ENCODE data around the gene INHBE. TPM values are rescaled to one million over a fixed set of nuclear protein-coding genes. Genes with fewer than 3 reads are reported as not detected.
A peak's percentile ranks its signal among the peaks of the same experiment; 100 is the strongest.

The INHBE gene
- total RNA-seq, 2 experiments from 2014 or later: 0.81 to 1.0 TPM

DNA sequence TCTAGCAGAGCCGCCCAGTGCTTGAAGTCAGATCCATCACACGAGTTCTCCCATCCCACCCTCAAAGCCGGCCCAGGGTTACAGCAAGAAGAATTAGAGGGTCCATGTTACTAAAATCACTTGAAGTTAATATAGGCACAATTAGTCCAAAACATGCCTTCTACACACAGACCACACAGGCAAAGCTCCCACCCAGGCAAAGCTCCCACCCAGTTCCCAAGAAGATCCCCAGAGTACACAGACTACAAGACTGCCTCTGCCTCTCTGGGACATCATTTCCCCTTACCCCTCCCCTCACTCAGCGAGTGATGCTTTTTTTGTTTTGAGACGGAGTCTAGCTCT lies 7.8 kb downstream of the INHBE start:
- H3K36me3 Mint-ChIP-seq (ENCODE audit: low read depth): peaks cover 2% of the 10 kb centered on the region
- H3K27me3 Mint-ChIP-seq (ENCODE audit: low read depth): peaks cover 9% of the 10 kb centered on the region
- CTCF ChIA-PET: interaction anchor here (0.7 to 9.9 kb wide), 11 partner anchors 9 to 220 kb away, joined by 3 to 207 read pairs (median 6); partner anchors contain the start of genes ARHGAP9 and INHBC
- H3K4me3 Mint-ChIP-seq: no peak overlapping the region
- no peak for DNase-seq
- intact Hi-C loops (cut with micrococcal nuclease): loop anchor here (1.0 kb wide), 3 partner anchors 13 to 220 kb away; no protein-coding TSS in a partner anchor
- peaks cover 43% of the 10 kb centered on the region for H3K4me1 Mint-ChIP-seq (ENCODE audit: low read depth)
- H3K9me3 Mint-ChIP-seq: no peaks in the 10 kb centered on the region
- no peak overlapping the region for H3K27ac Mint-ChIP-seq

DNA sequence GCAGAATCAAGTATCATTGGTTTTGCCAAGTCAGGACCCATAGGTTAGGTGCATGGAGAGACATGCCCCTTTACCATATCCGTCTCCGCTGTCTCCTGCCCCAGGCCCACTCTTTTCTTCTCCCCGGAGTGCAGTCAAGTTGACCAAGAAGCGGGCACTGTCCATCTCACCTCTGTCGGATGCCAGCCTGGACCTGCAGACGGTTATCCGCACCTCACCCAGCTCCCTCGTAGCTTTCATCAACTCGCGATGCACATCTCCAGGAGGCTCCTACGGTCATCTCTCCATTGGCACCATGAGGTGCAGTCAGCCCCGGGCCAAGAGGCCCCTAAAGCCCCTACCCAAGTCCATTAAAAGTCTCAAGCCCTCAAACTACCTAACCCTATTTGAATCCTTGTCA lies 9.5 kb downstream of the INHBE start:
- DNase-seq: no peak
- Mint-ChIP-seq H3K27me3 (ENCODE audit: low read depth) (peaks cover 9% of the 10 kb centered on the region), H3K4me3 (no peak overlapping the region), H3K36me3 (ENCODE audit: low read depth) (peaks cover 2% of the 10 kb centered on the region), H3K9me3 (no peaks in the 10 kb centered on the region), H3K4me1 (ENCODE audit: low read depth) (peaks cover 34% of the 10 kb centered on the region), H3K27ac (no peak overlapping the region)
- CTCF ChIA-PET: interaction anchor here (0.6 to 9.9 kb wide), 5 partner anchors 9 to 200 kb away, joined by 3 to 207 read pairs (median 11); partner anchors contain the start of genes ARHGAP9 and INHBE
- intact Hi-C loops (cut with micrococcal nuclease): no loop called here

DNA sequence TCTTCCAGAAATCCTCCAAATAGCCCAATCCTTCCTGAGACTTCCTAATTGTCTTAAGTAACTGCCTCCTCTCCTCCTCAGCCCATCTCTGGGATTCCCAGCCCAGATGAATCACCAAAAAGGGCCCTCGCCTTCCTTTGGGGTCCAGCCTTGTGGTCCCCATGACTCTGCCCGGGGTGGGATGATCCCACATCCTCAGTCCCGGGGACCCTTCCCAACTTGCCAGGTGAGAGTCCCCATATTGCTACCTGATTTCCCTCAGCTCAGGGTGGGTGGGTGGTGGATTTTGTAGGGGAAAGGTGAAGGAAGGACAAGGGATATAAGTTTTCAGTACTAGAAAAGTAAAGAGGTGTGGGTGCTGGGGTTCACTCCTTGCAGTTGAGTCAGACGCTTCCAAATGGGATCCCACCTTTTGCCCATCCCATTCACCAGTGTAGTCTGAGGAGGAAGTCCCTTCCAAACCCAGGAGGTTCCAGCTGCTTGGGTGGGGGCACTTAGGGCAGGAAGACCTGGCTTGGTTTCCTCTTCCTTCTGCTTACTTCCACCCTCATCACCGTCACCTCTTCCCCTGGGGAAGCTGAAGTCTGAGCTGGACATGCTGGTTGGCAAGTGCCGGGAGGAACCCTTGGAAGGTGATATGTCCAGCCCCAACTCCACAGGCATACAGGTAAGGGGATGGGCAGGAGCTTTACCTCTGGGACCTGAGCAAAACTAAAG lies 10.1 kb downstream of the INHBE start:
- H3K4me1 Mint-ChIP-seq (ENCODE audit: low read depth): peaks cover 33% of the 10 kb centered on the region
- peaks cover 2% of the 10 kb centered on the region for H3K36me3 Mint-ChIP-seq (ENCODE audit: low read depth)
- no peak for DNase-seq
- intact Hi-C loops (cut with micrococcal nuclease): no loop called here
- H3K4me3 Mint-ChIP-seq: no peak overlapping the region
- H3K9me3 Mint-ChIP-seq: no peaks in the 10 kb centered on the region
- H3K27ac Mint-ChIP-seq: no peak overlapping the region
- peaks cover 8% of the 10 kb centered on the region for H3K27me3 Mint-ChIP-seq (ENCODE audit: low read depth)
- CTCF ChIA-PET: interaction anchor here (0.6 to 9.9 kb wide), 5 partner anchors 10 to 200 kb away, joined by 3 to 207 read pairs (median 7); partner anchors contain the start of genes ARHGAP9 and INHBE

DNA sequence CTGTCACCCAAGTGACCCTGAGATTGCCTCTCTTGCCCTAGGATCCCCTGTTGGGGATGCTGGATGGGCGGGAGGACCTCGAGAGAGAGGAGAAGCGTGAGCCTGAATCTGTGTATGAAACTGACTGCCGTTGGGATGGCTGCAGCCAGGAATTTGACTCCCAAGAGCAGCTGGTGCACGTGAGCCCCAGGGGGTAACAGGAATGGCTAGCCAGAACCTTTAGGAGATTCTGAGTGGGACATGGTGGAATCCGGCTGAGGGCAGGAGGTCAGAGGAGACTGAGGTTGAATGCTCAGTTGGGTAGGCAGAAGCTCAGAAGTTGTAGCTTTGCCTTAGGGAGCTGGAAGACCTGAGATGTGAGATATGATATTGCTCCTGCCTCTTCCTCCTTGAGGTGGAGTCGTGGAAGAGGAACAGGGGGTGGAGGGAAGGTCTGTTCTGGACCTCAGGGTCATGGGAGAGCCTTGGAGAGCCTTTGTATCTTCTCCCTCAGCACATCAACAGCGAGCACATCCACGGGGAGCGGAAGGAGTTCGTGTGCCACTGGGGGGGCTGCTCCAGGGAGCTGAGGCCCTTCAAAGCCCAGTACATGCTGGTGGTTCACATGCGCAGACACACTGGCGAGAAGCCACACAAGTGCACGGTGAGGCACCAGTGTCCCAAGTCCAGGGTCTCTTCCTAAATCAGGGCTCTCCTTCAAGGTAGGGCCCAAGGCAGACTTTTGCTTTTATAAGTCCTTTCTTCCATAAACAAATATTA lies 10.8 kb downstream of the INHBE start:
- peaks cover 28% of the 10 kb centered on the region for H3K4me1 Mint-ChIP-seq (ENCODE audit: low read depth)
- H3K27me3 Mint-ChIP-seq (ENCODE audit: low read depth): peaks cover 5% of the 10 kb centered on the region
- no peak for DNase-seq
- H3K9me3 Mint-ChIP-seq: no peaks in the 10 kb centered on the region
- H3K27ac Mint-ChIP-seq: no peak overlapping the region
- H3K4me3 Mint-ChIP-seq: no peak overlapping the region
- intact Hi-C loops (cut with micrococcal nuclease): no loop called here
- CTCF ChIA-PET: interaction anchor here (1.3 to 9.9 kb wide), 4 partner anchors 10 to 252 kb away, joined by 3 to 207 read pairs (median 9); partner anchors contain the start of genes ARHGAP9 and INHBE
- H3K36me3 Mint-ChIP-seq (ENCODE audit: low read depth): peaks cover 2% of the 10 kb centered on the region

DNA sequence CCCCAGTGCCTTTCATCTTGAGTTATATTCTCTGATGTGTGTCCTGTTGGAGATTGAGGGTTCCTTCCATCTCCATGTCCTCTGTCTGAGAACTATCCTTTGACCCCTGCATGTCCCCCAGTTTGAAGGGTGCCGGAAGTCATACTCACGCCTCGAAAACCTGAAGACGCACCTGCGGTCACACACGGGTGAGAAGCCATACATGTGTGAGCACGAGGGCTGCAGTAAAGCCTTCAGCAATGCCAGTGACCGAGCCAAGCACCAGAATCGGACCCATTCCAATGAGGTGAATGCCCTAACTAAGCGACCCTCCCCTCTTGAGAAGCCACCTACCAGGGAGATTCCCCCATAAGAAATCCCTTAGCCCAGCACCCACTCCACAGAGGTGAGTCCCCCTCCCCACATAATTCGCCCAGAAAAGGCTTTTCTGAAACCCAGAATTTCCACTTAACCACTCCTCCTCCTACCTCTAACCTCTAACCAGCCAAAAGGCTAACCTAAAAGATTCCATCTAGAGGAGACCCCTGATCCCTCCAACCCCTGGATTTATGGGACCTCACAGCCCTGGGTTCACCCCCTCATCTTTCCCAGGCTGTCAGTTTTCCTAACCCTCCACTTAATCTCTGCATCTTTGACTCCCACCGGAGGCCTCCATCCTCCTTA lies 12.2 kb downstream of the INHBE start:
- H3K27ac Mint-ChIP-seq: no peak overlapping the region

DNA sequence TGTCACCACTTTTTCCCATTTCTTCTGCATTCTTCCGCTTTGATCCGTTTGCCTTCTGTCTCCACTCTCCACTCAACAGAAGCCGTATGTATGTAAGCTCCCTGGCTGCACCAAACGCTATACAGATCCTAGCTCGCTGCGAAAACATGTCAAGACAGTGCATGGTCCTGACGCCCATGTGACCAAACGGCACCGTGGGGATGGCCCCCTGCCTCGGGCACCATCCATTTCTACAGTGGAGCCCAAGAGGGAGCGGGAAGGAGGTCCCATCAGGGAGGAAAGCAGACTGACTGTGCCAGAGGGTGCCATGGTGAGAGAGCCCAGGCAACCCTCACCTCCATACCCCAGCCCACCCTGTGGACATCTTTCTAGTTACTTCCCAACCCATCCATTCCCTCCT lies 12.8 kb downstream of the INHBE start:
- H3K27ac Mint-ChIP-seq: no peak overlapping the region

More for the DNA sequence above, 12.2 kb downstream of the INHBE start:
- intact Hi-C loops (cut with micrococcal nuclease): no loop called here
- Mint-ChIP-seq H3K36me3 (ENCODE audit: low read depth) (peaks cover 2% of the 10 kb centered on the region), H3K4me1 (ENCODE audit: low read depth) (peaks cover 28% of the 10 kb centered on the region), H3K9me3 (no peaks in the 10 kb centered on the region), H3K4me3 (no peak overlapping the region), H3K27me3 (ENCODE audit: low read depth) (no peaks in the 10 kb centered on the region)
- CTCF ChIA-PET: interaction anchor here (0.6 to 9.9 kb wide), 2 partner anchors 11 to 168 kb away, joined by 5 to 207 read pairs; partner anchors contain the start of gene ARHGAP9
- no peak for DNase-seq

DNA sequence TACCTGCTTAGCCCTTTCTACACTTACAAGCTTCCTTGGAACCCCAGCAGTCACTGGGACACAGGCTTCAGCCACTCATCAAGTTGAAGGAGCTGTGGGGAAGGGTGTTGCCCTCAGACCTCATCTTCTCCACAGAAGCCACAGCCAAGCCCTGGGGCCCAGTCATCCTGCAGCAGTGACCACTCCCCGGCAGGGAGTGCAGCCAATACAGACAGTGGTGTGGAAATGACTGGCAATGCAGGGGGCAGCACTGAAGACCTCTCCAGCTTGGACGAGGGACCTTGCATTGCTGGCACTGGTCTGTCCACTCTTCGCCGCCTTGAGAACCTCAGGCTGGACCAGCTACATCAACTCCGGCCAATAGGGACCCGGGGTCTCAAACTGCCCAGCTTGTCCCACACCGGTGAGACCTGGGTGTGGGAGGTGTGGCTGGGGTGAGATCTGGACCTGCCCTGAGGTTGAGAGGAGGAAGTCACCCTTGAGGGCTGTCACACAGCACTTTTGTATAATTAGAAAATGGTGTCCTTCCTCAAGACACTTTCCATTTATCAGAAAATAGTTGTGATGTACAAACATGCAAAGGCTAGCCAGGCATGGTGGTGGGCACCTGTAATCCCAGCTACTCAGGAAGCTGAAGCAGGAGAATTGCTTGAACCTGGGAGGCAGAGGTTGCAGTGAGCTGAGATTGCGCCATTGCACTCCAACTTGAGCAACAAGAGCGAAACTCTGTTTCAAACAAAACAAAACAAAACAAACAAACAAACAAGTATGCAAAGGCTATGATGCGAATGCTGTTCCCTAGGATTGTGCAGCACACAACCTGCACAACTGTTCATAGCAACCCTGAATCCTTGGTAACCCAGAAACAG lies 14.4 kb downstream of the INHBE start:
- CTCF ChIA-PET: interaction anchor here (1.2 to 2.2 kb wide), 3 partner anchors 9 to 227 kb away, joined by 4 to 8 read pairs (median 6); no protein-coding TSS in a partner anchor
- no peaks in the 10 kb centered on the region for H3K27me3 Mint-ChIP-seq (ENCODE audit: low read depth)
- H3K36me3 Mint-ChIP-seq (ENCODE audit: low read depth): peaks cover 6% of the 10 kb centered on the region
- H3K4me1 Mint-ChIP-seq (ENCODE audit: low read depth): peaks cover 24% of the 10 kb centered on the region
- no peaks in the 10 kb centered on the region for H3K9me3 Mint-ChIP-seq
- H3K4me3 Mint-ChIP-seq: no peak overlapping the region
- no peak for DNase-seq
- H3K27ac Mint-ChIP-seq: no peak overlapping the region
- intact Hi-C loops (cut with micrococcal nuclease): no loop called here

More for the DNA sequence above, 12.8 kb downstream of the INHBE start:
- DNase-seq: no peak
- intact Hi-C loops (cut with micrococcal nuclease): no loop called here
- peaks cover 25% of the 10 kb centered on the region for H3K4me1 Mint-ChIP-seq (ENCODE audit: low read depth)
- H3K9me3 Mint-ChIP-seq: no peaks in the 10 kb centered on the region
- CTCF ChIA-PET: no interaction called here
- no peaks in the 10 kb centered on the region for H3K27me3 Mint-ChIP-seq (ENCODE audit: low read depth)
- peaks cover 2% of the 10 kb centered on the region for H3K36me3 Mint-ChIP-seq (ENCODE audit: low read depth)
- no peak overlapping the region for H3K4me3 Mint-ChIP-seq

DNA sequence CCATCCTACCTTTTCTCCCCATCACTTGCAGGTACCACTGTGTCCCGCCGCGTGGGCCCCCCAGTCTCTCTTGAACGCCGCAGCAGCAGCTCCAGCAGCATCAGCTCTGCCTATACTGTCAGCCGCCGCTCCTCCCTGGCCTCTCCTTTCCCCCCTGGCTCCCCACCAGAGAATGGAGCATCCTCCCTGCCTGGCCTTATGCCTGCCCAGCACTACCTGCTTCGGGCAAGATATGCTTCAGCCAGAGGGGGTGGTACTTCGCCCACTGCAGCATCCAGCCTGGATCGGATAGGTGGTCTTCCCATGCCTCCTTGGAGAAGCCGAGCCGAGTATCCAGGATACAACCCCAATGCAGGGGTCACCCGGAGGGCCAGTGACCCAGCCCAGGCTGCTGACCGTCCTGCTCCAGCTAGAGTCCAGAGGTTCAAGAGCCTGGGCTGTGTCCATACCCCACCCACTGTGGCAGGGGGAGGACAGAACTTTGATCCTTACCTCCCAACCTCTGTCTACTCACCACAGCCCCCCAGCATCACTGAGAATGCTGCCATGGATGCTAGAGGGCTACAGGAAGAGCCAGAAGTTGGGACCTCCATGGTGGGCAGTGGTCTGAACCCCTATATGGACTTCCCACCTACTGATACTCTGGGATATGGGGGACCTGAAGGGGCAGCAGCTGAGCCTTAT lies 15.3 kb downstream of the INHBE start:
- Mint-ChIP-seq H3K4me3 (no peak overlapping the region), H3K27me3 (ENCODE audit: low read depth) (no peaks in the 10 kb centered on the region), H3K36me3 (ENCODE audit: low read depth) (peaks cover 9% of the 10 kb centered on the region), H3K27ac (no peak overlapping the region), H3K4me1 (ENCODE audit: low read depth) (peaks cover 25% of the 10 kb centered on the region), H3K9me3 (no peaks in the 10 kb centered on the region)
- intact Hi-C loops (cut with micrococcal nuclease): no loop called here
- no peak for DNase-seq
- CTCF ChIA-PET: interaction anchor here (0.5 to 2.4 kb wide), 5 partner anchors 8 to 228 kb away, joined by 4 to 16 read pairs (median 6); no protein-coding TSS in a partner anchor

DNA sequence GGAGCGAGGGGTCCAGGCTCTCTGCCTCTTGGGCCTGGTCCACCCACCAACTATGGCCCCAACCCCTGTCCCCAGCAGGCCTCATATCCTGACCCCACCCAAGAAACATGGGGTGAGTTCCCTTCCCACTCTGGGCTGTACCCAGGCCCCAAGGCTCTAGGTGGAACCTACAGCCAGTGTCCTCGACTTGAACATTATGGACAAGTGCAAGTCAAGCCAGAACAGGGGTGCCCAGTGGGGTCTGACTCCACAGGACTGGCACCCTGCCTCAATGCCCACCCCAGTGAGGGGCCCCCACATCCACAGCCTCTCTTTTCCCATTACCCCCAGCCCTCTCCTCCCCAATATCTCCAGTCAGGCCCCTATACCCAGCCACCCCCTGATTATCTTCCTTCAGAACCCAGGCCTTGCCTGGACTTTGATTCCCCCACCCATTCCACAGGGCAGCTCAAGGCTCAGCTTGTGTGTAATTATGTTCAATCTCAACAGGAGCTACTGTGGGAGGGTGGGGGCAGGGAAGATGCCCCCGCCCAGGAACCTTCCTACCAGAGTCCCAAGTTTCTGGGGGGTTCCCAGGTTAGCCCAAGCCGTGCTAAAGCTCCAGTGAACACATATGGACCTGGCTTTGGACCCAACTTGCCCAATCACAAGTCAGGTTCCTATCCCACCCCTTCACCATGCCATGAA lies 16.0 kb downstream of the INHBE start:
- H3K4me1 Mint-ChIP-seq (ENCODE audit: low read depth): peaks cover 29% of the 10 kb centered on the region
- intact Hi-C loops (cut with micrococcal nuclease): no loop called here
- no peak for DNase-seq
- H3K27me3 Mint-ChIP-seq (ENCODE audit: low read depth): no peaks in the 10 kb centered on the region
- no peaks in the 10 kb centered on the region for H3K9me3 Mint-ChIP-seq
- H3K4me3 Mint-ChIP-seq: no peak overlapping the region
- no peak overlapping the region for H3K27ac Mint-ChIP-seq
- H3K36me3 Mint-ChIP-seq (ENCODE audit: low read depth): peaks cover 9% of the 10 kb centered on the region
- CTCF ChIA-PET: interaction anchor here (0.5 to 2.4 kb wide), 5 partner anchors 8 to 229 kb away, joined by 3 to 16 read pairs (median 4); no protein-coding TSS in a partner anchor

DNA sequence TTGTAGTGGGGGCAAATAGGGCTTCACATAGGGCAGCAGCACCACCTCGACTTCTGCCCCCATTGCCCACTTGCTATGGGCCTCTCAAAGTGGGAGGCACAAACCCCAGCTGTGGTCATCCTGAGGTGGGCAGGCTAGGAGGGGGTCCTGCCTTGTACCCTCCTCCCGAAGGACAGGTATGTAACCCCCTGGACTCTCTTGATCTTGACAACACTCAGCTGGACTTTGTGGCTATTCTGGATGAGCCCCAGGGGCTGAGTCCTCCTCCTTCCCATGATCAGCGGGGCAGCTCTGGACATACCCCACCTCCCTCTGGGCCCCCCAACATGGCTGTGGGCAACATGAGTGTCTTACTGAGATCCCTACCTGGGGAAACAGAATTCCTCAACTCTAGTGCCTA lies 16.6 kb downstream of the INHBE start:
- intact Hi-C loops (cut with micrococcal nuclease): no loop called here
- Mint-ChIP-seq H3K27ac (peak overlapping the region; percentile 25), H3K4me1 (ENCODE audit: low read depth) (peaks cover 31% of the 10 kb centered on the region), H3K36me3 (ENCODE audit: low read depth) (peaks cover 14% of the 10 kb centered on the region), H3K9me3 (no peaks in the 10 kb centered on the region), H3K27me3 (ENCODE audit: low read depth) (no peaks in the 10 kb centered on the region), H3K4me3 (no peak overlapping the region)
- CTCF ChIA-PET: interaction anchor here (0.5 to 2.4 kb wide), 4 partner anchors 9 to 31 kb away, joined by 3 to 16 read pairs (median 5); no protein-coding TSS in a partner anchor
- no peak for DNase-seq
